Measurements from ENCODE around the gene EEPD1.

- TF ChIP-seq CTCF (IDR thresholded peaks at IDR 0.05; ENCODE audit: low read depth, low read length), result no peak
- TF ChIP-seq EZH2phosphoT487 (IDR thresholded peaks at IDR 0.05; ENCODE audit: low read depth), result no peak
These were observed 70.8 kb downstream of the EEPD1 start for GRCh38 chr7:36223851-36224250.

Data from OCI-LY3 (cell line).